GM23338 (cell line): ENCODE results near the gene MEF2D.

Experiments
- CREB1 ChIP-seq: fragments of 250-450 bp; sonication (Bioruptor Pico); IDR thresholded peaks from 2 replicates; pipeline ENCODE4 v1.5.0; 2020; ENCODE audit warnings: low read depth, mild to moderate bottlenecking, moderate library complexity
- EZH2 ChIP-seq: fragments of 200-600 bp; sonication (generic); IDR thresholded peaks from one replicate; pipeline ENCODE4 v1.8.0; 2017; ENCODE audit warnings: antibody characterized with exemption, mild to moderate bottlenecking, low read depth; ENCODE audit not compliant: unreplicated experiment
- ZNF114 ChIP-seq: fragments of 250-450 bp; sonication (Bioruptor Pico); IDR thresholded peaks from 2 replicates; pipeline ENCODE4 v1.5.0; 2020; ENCODE audit warnings: mild to moderate bottlenecking, moderate library complexity
- TF ChIP-seq, protein P1 (sequence below): IDR thresholded peaks from one replicate; pipeline ENCODE4 v1.6.1; 2018; ENCODE audit warnings: antibody characterized with exemption; ENCODE audit not compliant: unreplicated experiment
- TF ChIP-seq, protein P2 (sequence below), 2 experiments: fragments of 200-600 bp in 1 of 2; sonication (generic) in 1 of 2; conservative IDR thresholded peaks; 2 replicates each; pipeline versions ENCODE4 v1.5.1 to v1.6.1; 2016 to 2017; ENCODE audit warnings: antibody characterized with exemption in 2 of 2, low read depth in 2 of 2, mild to moderate bottlenecking in 2 of 2, moderate library complexity in 1 of 2
- TF ChIP-seq, protein P3 (sequence below): IDR thresholded peaks from 2 replicates; pipeline ENCODE4 v1.6.1; 2016; ENCODE audit warnings: antibody characterized with exemption

DNA sequence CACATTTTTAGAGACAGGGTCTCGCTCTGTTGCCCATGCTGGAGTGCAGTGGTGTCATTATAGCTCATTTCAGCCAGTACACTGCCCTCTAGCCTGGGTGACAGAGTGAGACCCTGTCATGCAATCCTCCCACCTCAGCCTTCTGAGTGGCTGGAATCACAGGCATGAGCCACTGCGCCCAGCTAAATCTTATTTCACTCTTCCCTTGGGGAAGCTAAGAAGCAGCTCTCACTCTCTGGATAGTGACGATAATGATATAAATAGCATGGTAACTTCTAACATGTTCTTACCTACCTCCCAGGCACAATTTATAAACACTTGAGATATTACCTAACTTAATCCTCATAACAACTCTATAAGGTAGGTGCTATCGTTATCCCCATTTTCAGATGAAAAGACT lies 46.9 kb upstream of the MEF2D start:
- TF ChIP-seq, protein P1, sequence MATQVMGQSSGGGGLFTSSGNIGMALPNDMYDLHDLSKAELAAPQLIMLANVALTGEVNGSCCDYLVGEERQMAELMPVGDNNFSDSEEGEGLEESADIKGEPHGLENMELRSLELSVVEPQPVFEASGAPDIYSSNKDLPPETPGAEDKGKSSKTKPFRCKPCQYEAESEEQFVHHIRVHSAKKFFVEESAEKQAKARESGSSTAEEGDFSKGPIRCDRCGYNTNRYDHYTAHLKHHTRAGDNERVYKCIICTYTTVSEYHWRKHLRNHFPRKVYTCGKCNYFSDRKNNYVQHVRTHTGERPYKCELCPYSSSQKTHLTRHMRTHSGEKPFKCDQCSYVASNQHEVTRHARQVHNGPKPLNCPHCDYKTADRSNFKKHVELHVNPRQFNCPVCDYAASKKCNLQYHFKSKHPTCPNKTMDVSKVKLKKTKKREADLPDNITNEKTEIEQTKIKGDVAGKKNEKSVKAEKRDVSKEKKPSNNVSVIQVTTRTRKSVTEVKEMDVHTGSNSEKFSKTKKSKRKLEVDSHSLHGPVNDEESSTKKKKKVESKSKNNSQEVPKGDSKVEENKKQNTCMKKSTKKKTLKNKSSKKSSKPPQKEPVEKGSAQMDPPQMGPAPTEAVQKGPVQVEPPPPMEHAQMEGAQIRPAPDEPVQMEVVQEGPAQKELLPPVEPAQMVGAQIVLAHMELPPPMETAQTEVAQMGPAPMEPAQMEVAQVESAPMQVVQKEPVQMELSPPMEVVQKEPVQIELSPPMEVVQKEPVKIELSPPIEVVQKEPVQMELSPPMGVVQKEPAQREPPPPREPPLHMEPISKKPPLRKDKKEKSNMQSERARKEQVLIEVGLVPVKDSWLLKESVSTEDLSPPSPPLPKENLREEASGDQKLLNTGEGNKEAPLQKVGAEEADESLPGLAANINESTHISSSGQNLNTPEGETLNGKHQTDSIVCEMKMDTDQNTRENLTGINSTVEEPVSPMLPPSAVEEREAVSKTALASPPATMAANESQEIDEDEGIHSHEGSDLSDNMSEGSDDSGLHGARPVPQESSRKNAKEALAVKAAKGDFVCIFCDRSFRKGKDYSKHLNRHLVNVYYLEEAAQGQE: no peak
- TF ChIP-seq EZH2 (no peak), ZNF114 (CRISPR knock-in tag) (no peak), CREB1 (no peak)
- TF ChIP-seq, protein P2, sequence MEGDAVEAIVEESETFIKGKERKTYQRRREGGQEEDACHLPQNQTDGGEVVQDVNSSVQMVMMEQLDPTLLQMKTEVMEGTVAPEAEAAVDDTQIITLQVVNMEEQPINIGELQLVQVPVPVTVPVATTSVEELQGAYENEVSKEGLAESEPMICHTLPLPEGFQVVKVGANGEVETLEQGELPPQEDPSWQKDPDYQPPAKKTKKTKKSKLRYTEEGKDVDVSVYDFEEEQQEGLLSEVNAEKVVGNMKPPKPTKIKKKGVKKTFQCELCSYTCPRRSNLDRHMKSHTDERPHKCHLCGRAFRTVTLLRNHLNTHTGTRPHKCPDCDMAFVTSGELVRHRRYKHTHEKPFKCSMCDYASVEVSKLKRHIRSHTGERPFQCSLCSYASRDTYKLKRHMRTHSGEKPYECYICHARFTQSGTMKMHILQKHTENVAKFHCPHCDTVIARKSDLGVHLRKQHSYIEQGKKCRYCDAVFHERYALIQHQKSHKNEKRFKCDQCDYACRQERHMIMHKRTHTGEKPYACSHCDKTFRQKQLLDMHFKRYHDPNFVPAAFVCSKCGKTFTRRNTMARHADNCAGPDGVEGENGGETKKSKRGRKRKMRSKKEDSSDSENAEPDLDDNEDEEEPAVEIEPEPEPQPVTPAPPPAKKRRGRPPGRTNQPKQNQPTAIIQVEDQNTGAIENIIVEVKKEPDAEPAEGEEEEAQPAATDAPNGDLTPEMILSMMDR (conservative IDR thresholded peaks at IDR 0.05; ENCODE audit: low read depth in 2 of 2): no peak
- TF ChIP-seq, protein P3, sequence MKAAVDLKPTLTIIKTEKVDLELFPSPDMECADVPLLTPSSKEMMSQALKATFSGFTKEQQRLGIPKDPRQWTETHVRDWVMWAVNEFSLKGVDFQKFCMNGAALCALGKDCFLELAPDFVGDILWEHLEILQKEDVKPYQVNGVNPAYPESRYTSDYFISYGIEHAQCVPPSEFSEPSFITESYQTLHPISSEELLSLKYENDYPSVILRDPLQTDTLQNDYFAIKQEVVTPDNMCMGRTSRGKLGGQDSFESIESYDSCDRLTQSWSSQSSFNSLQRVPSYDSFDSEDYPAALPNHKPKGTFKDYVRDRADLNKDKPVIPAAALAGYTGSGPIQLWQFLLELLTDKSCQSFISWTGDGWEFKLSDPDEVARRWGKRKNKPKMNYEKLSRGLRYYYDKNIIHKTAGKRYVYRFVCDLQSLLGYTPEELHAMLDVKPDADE: no peak
